ENCODE results near the gene ARVCF. TPM values are rescaled to one million over a fixed set of nuclear protein-coding genes. Genes with fewer than 3 reads are reported as not detected.
"Not testable (repeated sequence)": the region's sequence is repeated elsewhere in the genome, so short reads cannot be mapped to it uniquely, and the experiment has no call there.

The ARVCF gene
- total and polyA plus RNA-seq, 7 donors = 3.6 to 28.0 (median 8.7) TPM

DNA sequence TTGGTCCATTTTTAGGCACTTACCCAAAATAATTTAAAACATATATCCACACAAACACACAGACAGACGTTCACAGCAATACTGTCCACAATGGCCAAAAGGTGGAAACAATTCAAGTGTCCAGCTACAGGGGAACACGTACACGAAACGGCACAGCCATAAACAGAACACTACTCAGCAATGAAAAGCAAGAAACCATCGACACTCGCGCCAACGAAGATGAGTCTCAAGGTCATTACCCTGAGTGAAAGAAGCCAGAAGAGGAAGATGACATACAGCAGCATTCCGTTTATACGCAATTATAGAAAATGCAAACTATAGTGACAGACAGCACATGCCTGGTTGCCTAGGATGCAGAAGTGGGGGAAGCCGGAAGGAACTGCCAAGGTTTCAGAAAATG lies 88.4 kb downstream of the ARVCF start:
- peaks cover 4% of the 10 kb centered on the region for H3K4me1 ChIP-seq
- H3K9me3 ChIP-seq = no peaks in the 10 kb centered on the region
- ATAC-seq = no peak
- H3K36me3 ChIP-seq (ENCODE audit: insufficient read depth in 1 of 2, low read depth in 1 of 2) = peaks cover 0 to 10% of the 10 kb centered on the region in 2 donors
- H3K27me3 ChIP-seq (ENCODE audit: insufficient read depth in 3 of 3, low read length in 2 of 3) = no peaks in the 10 kb centered on the region
- no peak for DNase-seq
- 83 to 84% (median 83%) methylated on average over 11 of the region's 11 CpGs for WGBS, 3 donors
- TF ChIP-seq, protein P1, sequence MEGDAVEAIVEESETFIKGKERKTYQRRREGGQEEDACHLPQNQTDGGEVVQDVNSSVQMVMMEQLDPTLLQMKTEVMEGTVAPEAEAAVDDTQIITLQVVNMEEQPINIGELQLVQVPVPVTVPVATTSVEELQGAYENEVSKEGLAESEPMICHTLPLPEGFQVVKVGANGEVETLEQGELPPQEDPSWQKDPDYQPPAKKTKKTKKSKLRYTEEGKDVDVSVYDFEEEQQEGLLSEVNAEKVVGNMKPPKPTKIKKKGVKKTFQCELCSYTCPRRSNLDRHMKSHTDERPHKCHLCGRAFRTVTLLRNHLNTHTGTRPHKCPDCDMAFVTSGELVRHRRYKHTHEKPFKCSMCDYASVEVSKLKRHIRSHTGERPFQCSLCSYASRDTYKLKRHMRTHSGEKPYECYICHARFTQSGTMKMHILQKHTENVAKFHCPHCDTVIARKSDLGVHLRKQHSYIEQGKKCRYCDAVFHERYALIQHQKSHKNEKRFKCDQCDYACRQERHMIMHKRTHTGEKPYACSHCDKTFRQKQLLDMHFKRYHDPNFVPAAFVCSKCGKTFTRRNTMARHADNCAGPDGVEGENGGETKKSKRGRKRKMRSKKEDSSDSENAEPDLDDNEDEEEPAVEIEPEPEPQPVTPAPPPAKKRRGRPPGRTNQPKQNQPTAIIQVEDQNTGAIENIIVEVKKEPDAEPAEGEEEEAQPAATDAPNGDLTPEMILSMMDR (IDR thresholded peaks at IDR 0.05) = no peak
- no peak overlapping the region for H3K27ac ChIP-seq
- intact Hi-C loops (cut with DNase I) = no loop called here
- H3K4me3 ChIP-seq = no peak overlapping the region

DNA sequence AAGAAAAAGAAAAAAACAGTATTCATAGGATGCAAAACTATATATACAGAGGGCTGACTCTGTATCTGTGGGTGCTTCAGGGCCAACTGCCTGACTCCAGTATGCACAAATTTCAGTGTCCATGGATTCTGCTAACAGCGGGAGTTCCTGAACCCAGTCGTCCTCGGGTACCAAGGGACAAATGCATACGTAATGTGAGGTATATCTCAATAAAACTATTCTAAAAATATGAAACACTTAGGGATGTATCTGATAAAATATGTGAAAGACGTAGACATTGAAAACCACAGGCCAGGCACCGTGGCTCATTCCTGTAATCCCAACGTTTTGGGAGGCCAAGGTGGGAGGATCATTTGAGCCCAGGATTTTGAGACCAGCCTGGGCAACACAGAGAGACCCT lies 88.9 kb downstream of the ARVCF start:
- WGBS, 3 donors = 87 to 89% (median 87%) methylated on average over 7 of the region's 7 CpGs
- peaks cover 0 to 13% of the 10 kb centered on the region in 2 donors for H3K36me3 ChIP-seq (ENCODE audit: insufficient read depth in 1 of 2, low read depth in 1 of 2)
- no peaks in the 10 kb centered on the region for H3K27me3 ChIP-seq (ENCODE audit: insufficient read depth in 3 of 3, low read length in 2 of 3)
- H3K4me3 ChIP-seq = no peak overlapping the region
- TF ChIP-seq, protein P1 (IDR thresholded peaks at IDR 0.05) = no peak
- intact Hi-C loops (cut with DNase I) = no loop called here
- H3K4me1 ChIP-seq = peaks cover 3% of the 10 kb centered on the region
- no peak overlapping the region for H3K27ac ChIP-seq
- no peak for ATAC-seq
- H3K9me3 ChIP-seq = no peaks in the 10 kb centered on the region
- DNase-seq = no peak

DNA sequence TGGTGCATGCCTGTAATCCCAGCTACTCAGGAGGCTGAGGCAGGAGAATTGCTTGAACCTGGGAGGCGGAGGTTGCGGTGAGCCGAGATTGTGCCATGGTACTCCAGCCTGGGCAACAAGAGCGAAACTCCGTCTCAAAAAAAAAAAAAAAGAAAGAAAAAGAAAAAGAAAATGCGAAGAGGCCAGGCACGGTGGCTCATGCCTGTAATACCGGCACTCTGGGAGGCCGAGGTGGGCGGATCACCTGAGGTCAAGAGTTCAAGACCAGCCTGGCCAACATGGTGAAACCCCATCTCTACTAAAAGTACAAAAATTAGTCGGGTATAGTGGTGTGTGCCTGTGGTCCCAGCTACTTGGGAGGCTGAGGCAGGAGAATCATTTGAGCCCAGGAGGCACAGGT lies 90.6 kb downstream of the ARVCF start:
- H3K27me3 ChIP-seq (ENCODE audit: insufficient read depth in 3 of 3, low read length in 2 of 3); DNase-seq; H3K4me1 ChIP-seq; intact Hi-C loops (cut with DNase I); H3K4me3 ChIP-seq; ATAC-seq; H3K27ac ChIP-seq; H3K9me3 ChIP-seq: not testable (repeated sequence)
- H3K36me3 ChIP-seq (ENCODE audit: insufficient read depth in 1 of 2, low read depth in 1 of 2) = peaks cover 0 to 17% of the 10 kb centered on the region in 2 donors
- WGBS, 3 donors = 88 to 96% (median 91%) methylated on average over 11 of the region's 11 CpGs

DNA sequence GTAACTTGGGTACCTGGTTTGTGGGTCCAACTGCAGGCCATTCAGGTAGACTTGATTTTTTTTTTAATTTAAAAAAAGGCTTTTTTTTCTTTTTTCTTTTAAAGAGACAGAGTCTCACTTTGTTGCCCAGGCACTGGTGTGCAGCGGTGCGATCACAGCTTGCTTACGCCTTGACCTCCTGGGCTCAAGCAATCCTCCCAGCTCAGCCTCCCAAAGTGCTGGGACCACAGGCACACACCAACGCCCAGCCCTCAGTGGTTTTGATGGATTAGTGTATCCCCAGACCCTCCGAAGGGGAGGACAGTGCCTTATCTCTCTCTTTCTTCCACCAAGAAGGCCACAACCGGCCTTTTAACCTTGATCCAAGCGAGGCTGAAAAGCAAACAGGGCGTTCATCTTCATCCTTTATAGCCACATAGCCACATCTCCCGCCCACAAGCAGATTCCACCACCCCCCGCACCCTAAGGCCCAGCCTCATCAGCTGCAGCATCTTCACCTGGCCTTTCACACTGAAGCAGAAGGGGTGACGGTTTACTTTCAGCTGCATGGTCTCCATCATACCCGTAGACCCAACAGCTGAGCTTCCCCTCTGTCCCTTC lies 92.6 kb downstream of the ARVCF start:
- 89 to 97% (median 94%) methylated on average over 12 of the region's 12 CpGs for WGBS, 3 donors
- peaks cover 0 to 10% of the 10 kb centered on the region in 2 donors for H3K36me3 ChIP-seq (ENCODE audit: insufficient read depth in 1 of 2, low read depth in 1 of 2)
- no peak overlapping the region for H3K27ac ChIP-seq
- H3K27me3 ChIP-seq (ENCODE audit: insufficient read depth in 3 of 3, low read length in 2 of 3) = no peaks in the 10 kb centered on the region
- H3K9me3 ChIP-seq = no peaks in the 10 kb centered on the region
- intact Hi-C loops (cut with DNase I) = no loop called here
- TF ChIP-seq, protein P1 (IDR thresholded peaks at IDR 0.05) = no peak
- no peaks in the 10 kb centered on the region for H3K4me1 ChIP-seq
- ATAC-seq (no peak), DNase-seq (no peak)
- H3K4me3 ChIP-seq = no peak overlapping the region

DNA sequence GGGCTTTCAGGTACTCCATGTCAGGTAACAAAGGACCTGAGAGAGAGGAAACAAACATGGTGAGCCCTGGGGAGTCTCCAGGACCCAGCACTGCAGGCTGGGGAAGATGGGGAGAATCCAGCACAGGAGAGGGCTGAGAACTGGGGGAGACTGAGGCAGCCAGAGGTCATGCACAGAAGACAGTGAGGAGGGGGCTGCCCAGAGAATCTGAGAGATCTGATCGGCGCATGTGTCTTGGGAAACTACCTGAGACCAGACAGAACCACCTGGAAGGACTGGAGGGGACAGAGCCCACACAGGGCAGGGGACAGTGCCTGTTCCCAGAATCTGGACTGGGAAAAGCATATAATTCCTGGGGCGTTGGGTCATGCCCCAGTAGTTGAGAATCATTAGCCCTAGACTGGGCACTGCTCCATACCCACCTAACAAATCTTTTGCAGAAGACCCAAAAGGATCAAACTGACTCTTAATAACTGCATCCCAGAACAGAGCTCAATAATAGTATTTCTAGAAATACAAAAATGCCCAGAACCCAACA lies 95.0 kb downstream of the ARVCF start:
- TF ChIP-seq, protein P1 (IDR thresholded peaks at IDR 0.05) = no peak
- Histone ChIP-seq H3K36me3 (ENCODE audit: insufficient read depth in 1 of 2, low read depth in 1 of 2) (peaks cover 0 to 34% of the 10 kb centered on the region in 2 donors), H3K9me3 (no peaks in the 10 kb centered on the region), H3K4me1 (no peaks in the 10 kb centered on the region), H3K27ac (no peak overlapping the region), H3K4me3 (no peak overlapping the region), H3K27me3 (ENCODE audit: insufficient read depth in 3 of 3, low read length in 2 of 3) (no peaks in the 10 kb centered on the region)
- whole genome bisulfite sequencing, 3 donors = 68 to 87% (median 78%) methylated on average over 3 of the region's 3 CpGs
- ATAC-seq (no peak), DNase-seq (no peak)
- intact Hi-C loops (cut with DNase I) = no loop called here

Other genes with a start within 250 kb of the ARVCF start
- gene GNB1L, start 161.9 kb downstream of the ARVCF start, total RNA-seq = 1 to 10 TPM; 1.5 to 3.4 (median 3.0) TPM
- gene GNB1L, start 161.9 kb downstream of the ARVCF start, polyA plus RNA-seq = 1 to 10 TPM; 3.3 to 7.6 (median 3.6) TPM
- 1 to 10 TPM; 5.3 to 9.7 (median 8.1) TPM for gene RTL10, start 161.9 kb downstream of the ARVCF start, total RNA-seq
- gene RTL10, start 161.9 kb downstream of the ARVCF start, polyA plus RNA-seq = 1 to 10 TPM; 5.9 to 7.9 (median 6.3) TPM
- gene COMT, start 75.1 kb downstream of the ARVCF start, total RNA-seq = 100 to 1,000 TPM in 2 of 4 donors, 10 to 100 TPM in 2; 63.6 to 146 (median 115) TPM
- gene COMT, start 75.1 kb downstream of the ARVCF start, polyA plus RNA-seq = 100 to 1,000 TPM; 100 to 142 (median 117) TPM
- gene TXNRD2, start 75.0 kb downstream of the ARVCF start, total RNA-seq = 10 to 100 TPM; 18.4 to 35.1 (median 24.5) TPM
- 10 to 100 TPM; 13.7 to 23.5 (median 16.0) TPM for gene TXNRD2, start 75.0 kb downstream of the ARVCF start, polyA plus RNA-seq
- gene TANGO2, start 4.3 kb upstream of the ARVCF start, total RNA-seq = 10 to 100 TPM; 20.6 to 41.0 (median 36.4) TPM
- gene TANGO2, start 4.3 kb upstream of the ARVCF start, polyA plus RNA-seq = 10 to 100 TPM; 28.2 to 73.3 (median 28.5) TPM
- 10 to 100 TPM; 12.2 to 19.5 (median 15.0) TPM for gene DGCR8, start 63.4 kb upstream of the ARVCF start, total RNA-seq
- 10 to 100 TPM; 10.5 to 21.5 (median 15.3) TPM for gene DGCR8, start 63.4 kb upstream of the ARVCF start, polyA plus RNA-seq
- 10 to 100 TPM; 32.2 to 55.7 (median 49.0) TPM for gene RANBP1, start 99.3 kb upstream of the ARVCF start, total RNA-seq
- 100 to 1,000 TPM in 1 of 3 donors, 10 to 100 TPM in 2; 44.1 to 161 (median 57.8) TPM for gene RANBP1, start 99.3 kb upstream of the ARVCF start, polyA plus RNA-seq
- gene TRMT2A, start 100.4 kb upstream of the ARVCF start, total RNA-seq = 10 to 100 TPM; 20.5 to 34.1 (median 24.9) TPM
- gene TRMT2A, start 100.4 kb upstream of the ARVCF start, polyA plus RNA-seq = 10 to 100 TPM; 20.8 to 32.4 (median 31.6) TPM
- gene ZDHHC8, start 115.0 kb upstream of the ARVCF start, total RNA-seq = 10 to 100 TPM; 15.8 to 23.7 (median 22.2) TPM
- gene ZDHHC8, start 115.0 kb upstream of the ARVCF start, polyA plus RNA-seq = 10 to 100 TPM in 2 of 3 donors, 1 to 10 TPM in 1; 9.7 to 11.8 (median 10.8) TPM
- under 1 TPM in 2 of 4 donors, not detected in 2; 0.17 to 0.38 TPM for gene CCDC188, start 134.2 kb upstream of the ARVCF start, total RNA-seq
- gene CCDC188, start 134.2 kb upstream of the ARVCF start, polyA plus RNA-seq = under 1 TPM; 0.09 to 0.32 (median 0.12) TPM

Data from psoas muscle (tissue), 8 donors.